Mesodermal cell (in vitro differentiated cells): ENCODE results near the gene IGSF9B. TPM values are rescaled to one million over a fixed set of nuclear protein-coding genes. Genes with fewer than 3 reads are reported as not detected.
"Not testable (repeated sequence)": the region's sequence is repeated elsewhere in the genome, so short reads cannot be mapped to it uniquely, and the experiment has no call there.

Experiments
- H3K27ac ChIP-seq: 2 replicates; pipeline ENCODE4 v1.7.0; 2013; ENCODE audit warnings: mild to moderate bottlenecking, low read depth, low read length, moderate library complexity; ENCODE audit not compliant: severe bottlenecking
- H3K36me3 ChIP-seq: 2 replicates; pipeline ENCODE4 v1.7.1; 2013; ENCODE audit warnings: mild to moderate bottlenecking, low read length, moderate library complexity; ENCODE audit not compliant: control insufficient read depth, insufficient read depth
- H3K4me1 ChIP-seq: one replicate; pipeline ENCODE4 v1.7.1; 2013; ENCODE audit warnings: mild to moderate bottlenecking, low read length; ENCODE audit not compliant: insufficient read depth, control insufficient read depth, poor library complexity, severe bottlenecking
- H3K4me3 ChIP-seq: 2 replicates; pipeline ENCODE4 v1.7.0; 2013; ENCODE audit warnings: low read length, control low read depth, mild to moderate bottlenecking; ENCODE audit not compliant: insufficient read depth, poor library complexity, severe bottlenecking; ENCODE audit errors: extremely low read depth
- H3K9me3 ChIP-seq: 2 replicates; pipeline ENCODE4 v1.7.1; 2013; ENCODE audit warnings: mild to moderate bottlenecking, low read length, moderate library complexity; ENCODE audit not compliant: control insufficient read depth
- WGBS, 2 experiments: methylation state at CpG; one replicate each; pipeline ENCODE4 v1.1.5; 2013; ENCODE audit warnings: missing lambda C conversion rate in 2 of 2; ENCODE audit not compliant: insufficient coverage in 2 of 2; 5-methylcytosine and 5-hydroxymethylcytosine counted together
- polyA plus RNA-seq, 2 experiments: library from polyadenylated mRNA; stranded (reverse); fragments of 50-300 nt; gene quantifications; one replicate each; pipeline ENCODE4 v1.2.3, GENCODE V29; 2013

Gene IGSF9B, protein sequence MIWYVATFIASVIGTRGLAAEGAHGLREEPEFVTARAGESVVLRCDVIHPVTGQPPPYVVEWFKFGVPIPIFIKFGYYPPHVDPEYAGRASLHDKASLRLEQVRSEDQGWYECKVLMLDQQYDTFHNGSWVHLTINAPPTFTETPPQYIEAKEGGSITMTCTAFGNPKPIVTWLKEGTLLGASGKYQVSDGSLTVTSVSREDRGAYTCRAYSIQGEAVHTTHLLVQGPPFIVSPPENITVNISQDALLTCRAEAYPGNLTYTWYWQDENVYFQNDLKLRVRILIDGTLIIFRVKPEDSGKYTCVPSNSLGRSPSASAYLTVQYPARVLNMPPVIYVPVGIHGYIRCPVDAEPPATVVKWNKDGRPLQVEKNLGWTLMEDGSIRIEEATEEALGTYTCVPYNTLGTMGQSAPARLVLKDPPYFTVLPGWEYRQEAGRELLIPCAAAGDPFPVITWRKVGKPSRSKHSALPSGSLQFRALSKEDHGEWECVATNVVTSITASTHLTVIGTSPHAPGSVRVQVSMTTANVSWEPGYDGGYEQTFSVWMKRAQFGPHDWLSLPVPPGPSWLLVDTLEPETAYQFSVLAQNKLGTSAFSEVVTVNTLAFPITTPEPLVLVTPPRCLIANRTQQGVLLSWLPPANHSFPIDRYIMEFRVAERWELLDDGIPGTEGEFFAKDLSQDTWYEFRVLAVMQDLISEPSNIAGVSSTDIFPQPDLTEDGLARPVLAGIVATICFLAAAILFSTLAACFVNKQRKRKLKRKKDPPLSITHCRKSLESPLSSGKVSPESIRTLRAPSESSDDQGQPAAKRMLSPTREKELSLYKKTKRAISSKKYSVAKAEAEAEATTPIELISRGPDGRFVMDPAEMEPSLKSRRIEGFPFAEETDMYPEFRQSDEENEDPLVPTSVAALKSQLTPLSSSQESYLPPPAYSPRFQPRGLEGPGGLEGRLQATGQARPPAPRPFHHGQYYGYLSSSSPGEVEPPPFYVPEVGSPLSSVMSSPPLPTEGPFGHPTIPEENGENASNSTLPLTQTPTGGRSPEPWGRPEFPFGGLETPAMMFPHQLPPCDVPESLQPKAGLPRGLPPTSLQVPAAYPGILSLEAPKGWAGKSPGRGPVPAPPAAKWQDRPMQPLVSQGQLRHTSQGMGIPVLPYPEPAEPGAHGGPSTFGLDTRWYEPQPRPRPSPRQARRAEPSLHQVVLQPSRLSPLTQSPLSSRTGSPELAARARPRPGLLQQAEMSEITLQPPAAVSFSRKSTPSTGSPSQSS (N-terminal part only)
- 7.9 TPM for polyA plus RNA-seq (2013, experiment 1 of 2)
- polyA plus RNA-seq (2013, experiment 2 of 2): 2.5 TPM

DNA sequence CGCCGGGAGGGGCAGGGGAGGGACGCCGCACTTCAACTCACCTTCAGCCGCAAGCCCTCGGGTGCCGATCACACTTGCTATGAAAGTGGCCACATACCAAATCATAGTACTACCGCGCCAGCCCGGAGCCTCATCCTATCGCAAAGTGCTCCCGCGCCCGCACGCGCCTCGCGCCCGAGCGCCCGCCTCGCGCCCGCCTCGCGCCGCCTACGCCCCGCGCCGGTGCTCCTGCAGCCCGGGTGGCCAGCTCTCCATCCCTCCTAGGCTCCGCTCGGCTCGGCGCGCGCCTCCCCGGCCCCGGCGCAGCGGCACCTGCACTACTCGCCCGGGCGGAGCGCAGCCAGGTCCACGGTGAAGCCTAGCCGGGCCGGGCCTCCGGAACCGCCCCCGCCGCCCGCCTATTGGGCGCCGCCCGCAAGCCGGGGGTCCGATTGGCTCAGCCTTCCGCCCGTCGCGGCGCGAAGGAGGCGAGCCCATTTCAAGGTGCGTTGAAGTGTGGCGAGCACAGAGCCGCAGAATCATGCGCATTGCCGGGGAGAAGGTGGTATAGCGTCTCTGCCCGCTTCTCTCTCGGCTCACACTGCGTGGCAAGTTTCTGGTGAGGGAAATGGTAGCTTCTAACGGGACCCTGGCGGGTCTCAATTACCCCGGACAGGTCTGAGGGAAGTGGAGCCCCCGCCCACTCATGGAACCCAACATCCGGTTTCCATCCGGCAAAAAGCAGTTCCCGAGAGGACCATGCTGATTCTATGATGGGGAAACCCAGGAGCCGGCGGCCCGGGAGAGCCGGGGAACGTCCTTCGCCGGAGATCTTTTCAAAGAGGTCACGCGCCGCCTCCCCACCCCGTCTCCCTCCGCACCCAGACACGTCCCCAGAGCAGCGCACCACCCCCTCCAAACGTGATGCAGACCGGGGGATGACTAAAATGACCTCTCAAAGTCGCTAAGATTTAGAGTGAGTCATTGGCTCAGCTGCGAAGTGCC is at the start of gene IGSF9B:
Gene IGSF9B (minus strand): TSS at position 319 of the 984 bp plus-strand sequence. CDS start 214 bp downstream, at position 105.
- no peaks in the 10 kb centered on the region for H3K9me3 ChIP-seq
- H3K4me3 ChIP-seq: peak within 1 kb of the TSS; percentile 56
- peaks cover 10% of the 10 kb centered on the region for H3K4me1 ChIP-seq
- no peaks in the 10 kb centered on the region for H3K36me3 ChIP-seq
- no peak within 1 kb of the TSS for H3K27ac ChIP-seq
- 1% methylated on average over 82 to 95 of the region's 100 CpGs for WGBS, 2 experiments

DNA sequence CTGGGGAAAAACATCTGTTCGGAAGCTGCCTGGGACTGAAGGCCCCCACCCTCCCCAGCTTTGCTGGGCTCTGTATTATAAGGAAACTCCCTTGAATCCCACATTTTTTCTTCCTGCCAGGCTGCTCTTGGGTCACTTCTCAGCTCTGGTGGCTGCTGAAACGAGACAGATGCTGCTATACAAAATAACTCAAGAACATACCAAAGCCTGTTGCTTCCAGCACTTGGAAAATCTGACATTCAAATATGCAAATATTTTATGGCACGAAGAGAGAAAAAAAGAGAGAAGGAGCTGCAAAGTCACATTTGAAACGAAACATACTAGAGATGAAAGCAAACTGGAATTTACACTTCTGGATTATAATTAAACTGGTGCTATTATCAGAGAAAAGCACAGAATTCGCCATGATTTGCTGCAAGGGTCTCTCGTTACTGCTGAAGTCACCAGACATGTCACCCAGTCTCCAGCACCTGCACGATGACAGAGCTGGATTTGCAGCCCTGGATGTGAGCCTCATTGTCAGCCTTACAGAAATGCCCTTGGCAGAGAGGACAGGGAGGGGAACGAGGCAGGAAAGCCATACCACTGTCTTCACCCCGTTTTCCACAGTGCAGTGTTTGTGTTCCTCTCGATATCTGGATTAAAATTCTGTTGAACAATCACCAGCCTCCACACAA is 47.9 kb upstream of the IGSF9B start:
- H3K4me1 ChIP-seq: no peaks in the 10 kb centered on the region
- H3K36me3 ChIP-seq: no peaks in the 10 kb centered on the region
- H3K27ac ChIP-seq: no peak overlapping the region
- no peaks in the 10 kb centered on the region for H3K9me3 ChIP-seq
- no peak overlapping the region for H3K4me3 ChIP-seq
- WGBS, 2 experiments: 80 to 82% methylated on average over 4 to 8 of the region's 10 CpGs

DNA sequence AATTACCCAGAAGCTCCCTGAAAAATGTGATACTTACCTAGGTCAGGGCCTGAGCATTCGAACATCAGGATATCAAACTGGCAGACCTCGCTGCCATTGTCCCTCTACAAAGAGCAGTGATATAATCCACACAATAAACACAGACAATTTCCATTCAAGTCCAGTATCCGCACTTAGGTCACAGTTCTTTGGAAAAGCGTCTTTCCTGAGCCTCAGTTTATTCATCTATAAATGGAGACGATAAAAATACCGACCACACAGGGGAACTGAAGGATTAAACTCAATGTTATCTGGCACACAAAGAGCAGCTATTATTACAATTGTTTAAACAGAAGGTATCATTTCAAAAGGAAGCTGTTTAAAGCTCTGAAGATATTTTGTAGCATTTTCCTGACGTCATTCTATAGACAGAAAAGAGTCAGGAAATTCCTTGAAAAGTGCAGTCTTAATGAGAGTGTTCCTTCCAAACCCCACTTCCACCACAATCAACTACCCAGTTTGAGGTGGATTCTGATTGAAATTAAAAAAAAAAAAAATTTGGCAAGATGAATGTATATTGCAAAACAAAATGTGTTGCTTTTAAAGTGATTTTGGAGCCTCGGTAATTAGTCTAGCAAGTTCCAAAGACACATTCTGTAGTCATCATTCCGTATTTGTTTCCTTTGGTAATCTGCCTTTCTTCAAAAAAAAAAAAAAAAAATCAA is 47.2 kb upstream of the IGSF9B start:
- no peak overlapping the region for H3K4me3 ChIP-seq
- H3K27ac ChIP-seq: no peak overlapping the region
- WGBS, 2 experiments: 91 to 95% methylated on average over 6 of the region's 9 CpGs
- no peaks in the 10 kb centered on the region for H3K9me3 ChIP-seq
- no peaks in the 10 kb centered on the region for H3K36me3 ChIP-seq
- H3K4me1 ChIP-seq: no peaks in the 10 kb centered on the region

DNA sequence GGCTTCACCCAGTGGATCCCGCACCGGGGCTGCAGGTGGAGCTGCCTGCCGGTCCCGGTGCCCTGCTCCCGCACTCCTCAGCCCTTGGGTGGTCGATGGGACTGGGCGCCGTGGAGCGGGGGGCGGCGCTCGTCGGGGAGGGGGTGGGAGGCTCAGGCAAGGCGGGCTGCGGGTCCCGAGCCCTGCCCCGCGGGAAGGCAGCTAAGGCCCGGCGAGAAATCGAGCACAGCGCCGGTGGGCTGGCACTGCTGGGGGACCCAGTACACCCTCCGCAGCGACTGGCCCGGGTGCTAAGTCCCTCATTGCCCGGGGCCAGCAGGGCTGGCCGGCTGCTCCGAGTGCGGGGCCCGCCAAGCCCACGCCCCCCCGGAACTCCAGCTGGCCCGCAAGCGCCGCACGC is 46.1 kb upstream of the IGSF9B start:
- not testable (repeated sequence) for H3K4me3 ChIP-seq, H3K36me3 ChIP-seq, H3K9me3 ChIP-seq, H3K4me1 ChIP-seq, H3K27ac ChIP-seq
- 96 to 97% methylated on average over 27 to 32 of the region's 37 CpGs for WGBS, 2 experiments

DNA sequence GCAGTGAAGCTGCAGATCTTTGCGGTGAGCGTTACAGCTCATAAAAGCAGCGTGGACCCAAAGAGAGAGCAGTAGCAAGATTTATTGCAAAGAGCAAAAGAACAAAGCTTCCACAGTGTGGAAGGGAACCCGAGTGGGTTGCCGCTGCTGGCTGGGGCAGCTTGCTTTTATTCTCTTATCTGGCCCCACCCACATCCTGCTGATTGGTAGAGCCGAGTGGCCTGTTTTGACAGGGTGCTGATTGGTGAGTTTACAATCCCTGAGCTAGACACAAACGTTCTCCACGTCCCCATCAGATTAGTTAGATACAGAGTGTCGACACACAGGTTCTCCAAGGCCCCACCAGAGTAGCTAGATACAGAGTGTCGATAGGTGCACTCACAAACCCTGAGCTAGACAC is 45.6 kb upstream of the IGSF9B start:
- H3K4me1 ChIP-seq, H3K36me3 ChIP-seq, H3K9me3 ChIP-seq, H3K4me3 ChIP-seq, H3K27ac ChIP-seq: not testable (repeated sequence)
- 89 to 90% methylated on average over 6 to 7 of the region's 10 CpGs for WGBS, 2 experiments

DNA sequence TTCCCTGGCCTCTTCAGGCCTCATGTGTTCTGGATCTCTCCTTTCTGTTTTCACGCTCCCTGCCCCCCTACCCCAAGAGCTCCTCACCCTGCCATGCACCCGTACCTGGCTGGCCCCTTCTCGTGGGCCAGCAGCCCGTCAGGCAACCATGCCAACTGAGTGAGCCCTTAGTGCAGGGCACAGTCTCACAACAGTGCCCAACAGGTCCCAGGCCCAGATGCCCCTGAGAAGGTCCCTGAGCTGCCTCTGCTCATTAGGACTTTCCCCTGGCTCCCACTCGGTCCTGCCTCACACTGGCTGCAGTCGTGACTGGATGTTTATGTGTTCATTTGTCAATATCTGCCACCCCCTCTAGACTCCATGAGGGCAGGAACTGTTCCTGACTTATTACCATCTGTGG is 44.8 kb upstream of the IGSF9B start:
- 93 to 99% methylated on average over 5 to 6 of the region's 6 CpGs for WGBS, 2 experiments
- no peaks in the 10 kb centered on the region for H3K4me1 ChIP-seq

DNA sequence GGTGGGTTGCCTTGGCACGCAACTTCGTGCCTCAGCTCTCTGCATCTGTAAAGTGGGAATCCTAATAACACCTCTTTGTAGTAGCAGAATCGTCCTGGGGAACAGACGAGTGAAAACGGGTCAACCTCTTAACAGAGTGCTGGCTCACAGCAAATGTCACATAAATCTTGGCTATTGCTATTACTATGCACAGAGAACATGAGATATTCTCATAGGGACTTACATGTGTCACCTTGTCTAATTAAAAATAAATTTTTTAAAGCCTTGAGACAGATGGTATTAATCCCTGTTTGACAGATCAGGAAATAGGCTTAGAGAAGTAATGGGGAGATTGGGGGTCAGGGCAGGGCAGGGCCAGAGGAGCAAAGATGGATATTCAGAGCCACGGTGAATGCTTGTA is 44.3 kb upstream of the IGSF9B start:
- Histone ChIP-seq H3K4me3 (no peak overlapping the region), H3K27ac (no peak overlapping the region), H3K9me3 (no peaks in the 10 kb centered on the region), H3K36me3 (no peaks in the 10 kb centered on the region), H3K4me1 (no peaks in the 10 kb centered on the region)
- 84 to 100% methylated on average over 4 to 6 of the region's 6 CpGs for WGBS, 2 experiments

More for the DNA sequence above, 44.8 kb upstream of the IGSF9B start:
- no peaks in the 10 kb centered on the region for H3K9me3 ChIP-seq
- no peak overlapping the region for H3K4me3 ChIP-seq
- H3K36me3 ChIP-seq: no peaks in the 10 kb centered on the region
- no peak overlapping the region for H3K27ac ChIP-seq

DNA sequence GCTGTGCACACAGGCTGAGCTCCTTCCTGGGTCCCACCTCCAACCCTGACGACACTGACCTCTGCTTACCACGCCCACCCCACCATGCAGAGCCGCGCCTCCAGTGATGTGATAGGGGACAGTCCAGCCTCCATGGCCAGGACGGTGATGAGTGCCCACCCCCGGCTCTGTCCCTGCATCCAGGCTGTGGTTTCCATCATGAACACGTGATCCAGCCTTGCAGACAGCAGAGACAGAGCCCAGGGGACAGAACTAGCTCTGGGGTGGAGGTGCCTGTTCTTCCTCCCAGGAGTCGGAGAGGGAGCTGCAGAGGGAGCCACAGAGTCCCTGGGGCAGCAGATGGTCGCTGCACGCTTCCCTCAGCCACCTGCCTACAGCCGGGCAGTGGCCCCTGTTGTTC is 42.6 kb upstream of the IGSF9B start:
- Histone ChIP-seq H3K36me3 (no peaks in the 10 kb centered on the region), H3K9me3 (no peaks in the 10 kb centered on the region), H3K4me1 (no peaks in the 10 kb centered on the region), H3K27ac (no peak overlapping the region), H3K4me3 (no peak overlapping the region)
- 84 to 86% methylated on average over 9 to 11 of the region's 11 CpGs for WGBS, 2 experiments

DNA sequence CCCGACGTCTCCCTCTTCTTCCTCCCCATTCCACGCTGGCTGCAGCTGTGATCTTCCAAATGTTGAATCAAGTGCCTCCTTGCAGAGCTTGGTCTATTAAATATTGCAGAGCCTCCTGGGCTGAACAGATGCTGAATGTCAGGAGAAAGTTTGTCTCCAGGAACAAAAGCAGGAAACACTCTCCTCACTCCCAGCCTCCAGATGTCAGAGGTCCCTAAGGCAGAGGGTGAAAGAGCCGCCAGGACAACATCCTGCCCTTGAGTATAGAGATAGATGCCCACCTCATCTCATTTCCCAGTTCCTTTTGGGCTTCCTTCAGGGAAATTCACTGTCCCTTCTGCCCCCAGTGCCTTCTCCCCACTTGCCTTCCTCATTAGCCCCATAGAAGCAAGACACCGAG is 40.8 kb upstream of the IGSF9B start:
- H3K27ac ChIP-seq: no peak overlapping the region
- H3K36me3 ChIP-seq: no peaks in the 10 kb centered on the region
- H3K4me3 ChIP-seq: no peak overlapping the region
- WGBS, 2 experiments: 80 to 86% methylated on average over 1 of the region's 5 CpGs
- no peaks in the 10 kb centered on the region for H3K9me3 ChIP-seq
- H3K4me1 ChIP-seq: no peaks in the 10 kb centered on the region
